Thyroid gland (tissue), 4 donors: ENCODE data around the gene CDC42BPA. TPM values are rescaled to one million over a fixed set of nuclear protein-coding genes. Genes with fewer than 3 reads are reported as not detected.
"Not testable (repeated sequence)": the region's sequence is repeated elsewhere in the genome, so short reads cannot be mapped to it uniquely, and the experiment has no call there.

Experiments used
- DNase-seq, 2 donors: peaks; one replicate each; pipeline ENCODE4 v3.0.0-alpha.2; 2019
- H3K27ac ChIP-seq, 3 donors: fragments of 200-600 bp; sonication (generic); 1 replicate in 2 of 3; 2 replicates in 1 of 3; pipeline ENCODE4 v1.5.1; 2016 to 2019; ENCODE audit warnings: mild to moderate bottlenecking in 1 of 3, moderate library complexity in 1 of 3
- H3K27me3 ChIP-seq: fragments of 200-600 bp; sonication (generic); one replicate; pipeline ENCODE4 v1.5.1; 2019
- H3K36me3 ChIP-seq, 2 donors: fragments of 200-600 bp; sonication (generic); one replicate each; pipeline ENCODE4 v1.5.1; 2016 to 2019
- H3K4me1 ChIP-seq, 2 donors: fragments of 200-600 bp; sonication (generic); one replicate each; pipeline ENCODE4 v1.5.1; 2017 to 2019
- H3K4me3 ChIP-seq, 3 donors: fragments of 200-600 bp; sonication (generic); replicated peaks in 1 of 3; 1 replicate in 2 of 3; 2 replicates in 1 of 3; pipeline ENCODE4 v1.5.1; 2016; ENCODE audit warnings: mild to moderate bottlenecking in 1 of 3
- H3K9me3 ChIP-seq: fragments of 200-600 bp; sonication (generic); one replicate; pipeline ENCODE4 v1.5.1; 2017
- CTCF ChIP-seq, 6 experiments: fragments of 200-600 bp in 3 of 6; fragments of 450-650 bp in 3 of 6; sonication (generic) in 3 of 6; IDR thresholded peaks; one replicate each; pipeline ENCODE4 v1.5.1; 2016 to 2019; ENCODE audit warnings: antibody characterized with exemption in 6 of 6, mild to moderate bottlenecking in 2 of 6, inconsistent platforms in 1 of 6, moderate library complexity in 1 of 6
- POLR2A ChIP-seq, 2 donors: fragments of 450-650 bp; IDR thresholded peaks; one replicate each; pipeline ENCODE4 v1.6.1; 2017; ENCODE audit warnings: antibody characterized with exemption in 2 of 2, mild to moderate bottlenecking in 2 of 2, moderate library complexity in 1 of 2
- WGBS, 2 donors: methylation state at CpG; one replicate each; pipeline ENCODE4 v1.1.5; 2017; 5-methylcytosine and 5-hydroxymethylcytosine counted together
- intact Hi-C: fragments of 100-400 bp; cut with DNase I; formaldehyde crosslinking; loops from one replicate; pipeline ENCODE4 v1.15.1; 2023
- total RNA-seq, 4 donors: library from RNA; depleted of rRNA; stranded (reverse); fragments of >200 nt; gene quantifications; one replicate each; pipeline ENCODE4 v1.2.3, GENCODE V29; 2016

Gene CDC42BPA
- total RNA-seq, 4 donors from 2014 or later, result 25.0 to 50.0 (median 30.5) TPM

- no peaks in the 10 kb centered on the region for H3K36me3 ChIP-seq
- H3K4me1 ChIP-seq, result no peaks in the 10 kb centered on the region
- intact Hi-C loops, result no loop called here
- H3K9me3 ChIP-seq, result no peaks in the 10 kb centered on the region
- TF ChIP-seq POLR2A (IDR thresholded peaks at IDR 0.05) (no peak), CTCF (IDR thresholded peaks at IDR 0.05) (no peak)
- DNase-seq, result no peak
- H3K27me3 ChIP-seq, result no peaks in the 10 kb centered on the region
- H3K4me3 ChIP-seq, result no peak overlapping the region
- 92 to 95% methylated on average over 2 of the region's 2 CpGs for WGBS, 2 donors
- H3K27ac ChIP-seq, result no peak overlapping the region
Measured at GRCh38 chr1:227111782-227112181, 206.5 kb downstream of the CDC42BPA start.

- 93 to 95% methylated on average over 3 of the region's 3 CpGs for WGBS, 2 donors
- intact Hi-C loops, result not testable (repeated sequence)
Measured at GRCh38 chr1:227105291-227105690, 213.0 kb downstream of the CDC42BPA start.

GRCh38 chr1:227102056-227102455 is 216.2 kb downstream of the CDC42BPA start:
- TF ChIP-seq CTCF (IDR thresholded peaks at IDR 0.05) (no peak), POLR2A (IDR thresholded peaks at IDR 0.05) (no peak)
- no peaks in the 10 kb centered on the region for H3K27me3 ChIP-seq
- H3K36me3 ChIP-seq, result no peaks in the 10 kb centered on the region
- no peak overlapping the region for H3K27ac ChIP-seq
- H3K4me1 ChIP-seq, result no peaks in the 10 kb centered on the region
- H3K9me3 ChIP-seq, result no peaks in the 10 kb centered on the region
- intact Hi-C loops, result no loop called here
- DNase-seq, result no peak
- 83 to 89% methylated on average over 5 of the region's 5 CpGs for WGBS, 2 donors
- no peak overlapping the region for H3K4me3 ChIP-seq

More at GRCh38 chr1:227105291-227105690, 213.0 kb downstream of the CDC42BPA start:
- H3K4me3 ChIP-seq, H3K9me3 ChIP-seq, H3K27ac ChIP-seq, DNase-seq, H3K36me3 ChIP-seq, H3K27me3 ChIP-seq, H3K4me1 ChIP-seq: not testable (repeated sequence)

- intact Hi-C loops, result no loop called here
- Histone ChIP-seq H3K4me3 (no peak overlapping the region), H3K9me3 (no peaks in the 10 kb centered on the region), H3K4me1 (no peaks in the 10 kb centered on the region), H3K36me3 (no peaks in the 10 kb centered on the region), H3K27ac (no peak overlapping the region), H3K27me3 (no peaks in the 10 kb centered on the region)
- 93 to 94% methylated on average over 2 of the region's 2 CpGs for WGBS, 2 donors
- DNase-seq, result no peak
- no peak for TF ChIP-seq POLR2A (IDR thresholded peaks at IDR 0.05)
- TF ChIP-seq CTCF (IDR thresholded peaks at IDR 0.05), result no peak
Measured at GRCh38 chr1:227094249-227094966, 223.9 kb downstream of the CDC42BPA start.

- H3K4me3 ChIP-seq, result no peak overlapping the region
- no peaks in the 10 kb centered on the region for H3K9me3 ChIP-seq
- intact Hi-C loops, result no loop called here
- no peak for DNase-seq
- H3K27me3 ChIP-seq, result no peaks in the 10 kb centered on the region
- no peaks in the 10 kb centered on the region for H3K4me1 ChIP-seq
- no peaks in the 10 kb centered on the region for H3K36me3 ChIP-seq
- no peak overlapping the region for H3K27ac ChIP-seq
- 87 to 100% methylated on average over 1 of the region's 1 CpG for WGBS, 2 donors
- TF ChIP-seq CTCF (IDR thresholded peaks at IDR 0.05) (no peak), POLR2A (IDR thresholded peaks at IDR 0.05) (no peak)
Measured at GRCh38 chr1:227093309-227093708, 225.0 kb downstream of the CDC42BPA start.
